HepG2 (cell line): ENCODE measurements around the gene NCOA3. TPM values are rescaled to one million over a fixed set of nuclear protein-coding genes. Genes with fewer than 3 reads are reported as not detected.

Source experiments
- CEBPB ChIP-seq: IDR thresholded peaks from 2 replicates; pipeline ENCODE4 v1.6.1; 2011; ENCODE audit warnings: low read depth, low read length, improper control_type of control experiment, borderline replicate concordance
- DZIP1 ChIP-seq: sonication (generic); formaldehyde crosslinking; IDR thresholded peaks from 2 replicates; pipeline ENCODE4 v1.5.0; 2020; ENCODE audit warnings: mild to moderate bottlenecking, missing genetic modification reagents
- HNRNPL ChIP-seq: fragments of 200-400 bp; formaldehyde crosslinking; IDR thresholded peaks from 2 replicates; pipeline ENCODE4 v1.6.1; 2017; ENCODE audit warnings: mild to moderate bottlenecking, low read depth, low read length
- HOXD1 ChIP-seq: sonication (generic); formaldehyde crosslinking; IDR thresholded peaks from 2 replicates; pipeline ENCODE4 v1.5.0; 2020; ENCODE audit warnings: missing genetic modification reagents
- IKZF5 ChIP-seq: IDR thresholded peaks from 2 replicates; pipeline ENCODE4 v1.6.1; 2018; ENCODE audit warnings: missing genetic modification reagents, mild to moderate bottlenecking, missing compliant biosample characterization
- ONECUT2 ChIP-seq: sonication (generic); formaldehyde crosslinking; IDR thresholded peaks from 2 replicates; pipeline ENCODE4 v1.4.0; 2020; ENCODE audit warnings: missing genetic modification reagents
- TMF1 ChIP-seq: sonication (generic); formaldehyde crosslinking; IDR thresholded peaks from 2 replicates; pipeline ENCODE4 v1.8.1; 2022; ENCODE audit warnings: low read depth, missing genetic modification reagents
- XRCC5 ChIP-seq: fragments of 200-400 bp; formaldehyde crosslinking; optimal IDR thresholded peaks from 2 replicates; pipeline ENCODE3; 2017; ENCODE audit warnings: mild to moderate bottlenecking, low read length
- ZNF644 ChIP-seq: IDR thresholded peaks from 2 replicates; pipeline ENCODE4 v1.6.1; 2016; ENCODE audit warnings: low read depth
- ZNF782 ChIP-seq: sonication (generic); formaldehyde crosslinking; IDR thresholded peaks from 2 replicates; pipeline ENCODE4 v1.4.0; 2020; ENCODE audit warnings: missing genetic modification reagents, mild to moderate bottlenecking, borderline replicate concordance
- polyA plus RNA-seq, 8 experiments: library from polyadenylated mRNA; depleted of rRNA in 3 of 8; stranded (reverse) in 7 of 8; unstranded in 1 of 8; fragments of >200 nt; fragmentation: Illumina TruSeq in 4 of 8; extraction: Trizol in 4 of 8; gene quantifications; 2 replicates each; pipeline versions ENCODE4 v1.2.1 to v1.2.3, GENCODE V29; 2011 to 2016; ENCODE audit warnings: low read depth in 4 of 8, missing spikeins in 1 of 8, mixed read lengths in 1 of 8; ENCODE audit not compliant: insufficient read depth in 1 of 8
- total RNA-seq, 5 experiments: library from RNA; depleted of rRNA; stranded (reverse); fragments of >200 nt; fragmentation: Illumina TruSeq; extraction: Trizol; gene quantifications; 2 replicates each; pipeline ENCODE4 v1.2.3, GENCODE V29; 2016; ENCODE audit warnings: low read depth in 1 of 5

The NCOA3 gene
- total and polyA plus RNA-seq, 2 of the 13 experiments (the other 11 are each of a cell fraction or from before 2014, with no cell fraction given): 35.0 to 56.8 TPM

GRCh38 chr20:47603260-47603659 lies 101.6 kb downstream of the NCOA3 start (continued):
- TF ChIP-seq IKZF5 (CRISPR knock-in tag) (no peak), ONECUT2 (CRISPR knock-in tag) (no peak), ZNF644 (no peak), ZNF782 (CRISPR knock-in tag) (no peak), HNRNPL (no peak), HOXD1 (CRISPR knock-in tag) (no peak), DZIP1 (CRISPR knock-in tag) (0 out of 2 replicates have a peak, but pooled peaks have one; percentile 45), XRCC5 (no peak), CEBPB (no peak), TMF1 (CRISPR knock-in tag) (no peak)
